Renal pelvis (tissue), 12 donors: ENCODE results near the gene CMBL. TPM values are rescaled to one million over a fixed set of nuclear protein-coding genes. Genes with fewer than 3 reads are reported as not detected.
"Not testable (repeated sequence)": the region's sequence is repeated elsewhere in the genome, so short reads cannot be mapped to it uniquely, and the experiment has no call there.

Source experiments
- DNase-seq: peaks from one replicate; pipeline ENCODE4 v3.0.0-alpha.2; 2013
- long read RNA-seq, 16 experiments: transcript quantifications; one replicate each; lab custom pipeline, GENCODE V29; 2026
- polyA plus RNA-seq, 3 donors: library from polyadenylated mRNA; unstranded; fragments of 120-200 nt; gene quantifications; one replicate each; pipeline ENCODE4 v1.2.1, GENCODE V29; 2013; ENCODE audit not compliant: insufficient read length in 3 of 3

The CMBL gene
- polyA plus RNA-seq: 10 to 100 TPM; 34.2 to 48.9 (median 44.3) TPM
- long read RNA-seq, donor 1, transcript CMBL-201 (6 exons, 2,335 nt): major isoform, 23 of 35 reads
- long read RNA-seq, donor 1, partial matches to known transcripts: 11 of 35 reads
- long read RNA-seq, donor 1, other reads (novel, unspliced or antisense): 0 of 35 reads
- long read RNA-seq, donor 2, transcript CMBL-201 (6 exons, 2,335 nt): major isoform, 14 of 34 reads
- long read RNA-seq, donor 2, partial matches to known transcripts: 20 of 34 reads
- long read RNA-seq, donor 2, other reads (novel, unspliced or antisense): 0 of 34 reads
- long read RNA-seq, donor 3, transcript CMBL-201 (6 exons, 2,335 nt): major isoform, 11 of 22 reads
- long read RNA-seq, donor 3, partial matches to known transcripts: 9 of 22 reads
- long read RNA-seq, donor 3, other reads (novel, unspliced or antisense): 0 of 22 reads
- long read RNA-seq, donor 4, transcript CMBL-201 (6 exons, 2,335 nt): major isoform, 13 of 32 reads
- long read RNA-seq, donor 4, partial matches to known transcripts: 13 of 32 reads
- long read RNA-seq, donor 4, other reads (novel, unspliced or antisense): 5 of 32 reads
- long read RNA-seq, donor 5, transcript CMBL-201 (6 exons, 2,335 nt): major isoform, 5 of 11 reads
- long read RNA-seq, donor 5, partial matches to known transcripts: 6 of 11 reads
- long read RNA-seq, donor 5, other reads (novel, unspliced or antisense): 0 of 11 reads
- long read RNA-seq, donor 6, transcript CMBL-201 (6 exons, 2,335 nt): major isoform, 14 of 49 reads
- long read RNA-seq, donor 6, partial matches to known transcripts: 34 of 49 reads
- long read RNA-seq, donor 6, other reads (novel, unspliced or antisense): 0 of 49 reads
- long read RNA-seq, donor 7, transcript CMBL-201 (6 exons, 2,335 nt): major isoform, 18 of 39 reads
- long read RNA-seq, donor 7, partial matches to known transcripts: 19 of 39 reads
- long read RNA-seq, donor 7, other reads (novel, unspliced or antisense): 0 of 39 reads
- long read RNA-seq, donor 8, transcript CMBL-201 (6 exons, 2,335 nt): major isoform, 8 of 20 reads
- long read RNA-seq, donor 8, partial matches to known transcripts: 12 of 20 reads
- long read RNA-seq, donor 8, other reads (novel, unspliced or antisense): 0 of 20 reads
- long read RNA-seq, donor 9, transcript CMBL-201 (6 exons, 2,335 nt): major isoform, 23 of 66 reads
- long read RNA-seq, donor 9, partial matches to known transcripts: 41 of 66 reads
- long read RNA-seq, donor 9, other reads (novel, unspliced or antisense): 0 of 66 reads
- long read RNA-seq, donor 10, transcript CMBL-201 (6 exons, 2,335 nt): major isoform, 8 of 23 reads
- long read RNA-seq, donor 10, partial matches to known transcripts: 14 of 23 reads
- long read RNA-seq, donor 10, other reads (novel, unspliced or antisense): 0 of 23 reads
- long read RNA-seq, donor 11, transcript CMBL-201 (6 exons, 2,335 nt): major isoform, 6 of 15 reads
- long read RNA-seq, donor 11, partial matches to known transcripts: 8 of 15 reads
- long read RNA-seq, donor 11, other reads (novel, unspliced or antisense): 0 of 15 reads
- long read RNA-seq, donor 12, transcript CMBL-201 (6 exons, 2,335 nt): major isoform, 28 of 56 reads
- long read RNA-seq, donor 12, partial matches to known transcripts: 25 of 56 reads
- long read RNA-seq, donor 12, other reads (novel, unspliced or antisense): 0 of 56 reads
- long read RNA-seq, donor 13, transcript CMBL-201 (6 exons, 2,335 nt): major isoform, 8 of 18 reads
- long read RNA-seq, donor 13, partial matches to known transcripts: 10 of 18 reads
- long read RNA-seq, donor 13, other reads (novel, unspliced or antisense): 0 of 18 reads
- long read RNA-seq, donor 14, transcript CMBL-201 (6 exons, 2,335 nt): major isoform, 19 of 50 reads
- long read RNA-seq, donor 14, partial matches to known transcripts: 30 of 50 reads
- long read RNA-seq, donor 14, other reads (novel, unspliced or antisense): 0 of 50 reads
- long read RNA-seq, donor 15, transcript CMBL-201 (6 exons, 2,335 nt): major isoform, 47 of 123 reads
- long read RNA-seq, donor 15, partial matches to known transcripts: 71 of 123 reads
- long read RNA-seq, donor 15, other reads (novel, unspliced or antisense): 0 of 123 reads
- long read RNA-seq, donor 16, transcript CMBL-201 (6 exons, 2,335 nt): major isoform, 10 of 38 reads
- long read RNA-seq, donor 16, partial matches to known transcripts: 27 of 38 reads
- long read RNA-seq, donor 16, other reads (novel, unspliced or antisense): 0 of 38 reads

DNA sequence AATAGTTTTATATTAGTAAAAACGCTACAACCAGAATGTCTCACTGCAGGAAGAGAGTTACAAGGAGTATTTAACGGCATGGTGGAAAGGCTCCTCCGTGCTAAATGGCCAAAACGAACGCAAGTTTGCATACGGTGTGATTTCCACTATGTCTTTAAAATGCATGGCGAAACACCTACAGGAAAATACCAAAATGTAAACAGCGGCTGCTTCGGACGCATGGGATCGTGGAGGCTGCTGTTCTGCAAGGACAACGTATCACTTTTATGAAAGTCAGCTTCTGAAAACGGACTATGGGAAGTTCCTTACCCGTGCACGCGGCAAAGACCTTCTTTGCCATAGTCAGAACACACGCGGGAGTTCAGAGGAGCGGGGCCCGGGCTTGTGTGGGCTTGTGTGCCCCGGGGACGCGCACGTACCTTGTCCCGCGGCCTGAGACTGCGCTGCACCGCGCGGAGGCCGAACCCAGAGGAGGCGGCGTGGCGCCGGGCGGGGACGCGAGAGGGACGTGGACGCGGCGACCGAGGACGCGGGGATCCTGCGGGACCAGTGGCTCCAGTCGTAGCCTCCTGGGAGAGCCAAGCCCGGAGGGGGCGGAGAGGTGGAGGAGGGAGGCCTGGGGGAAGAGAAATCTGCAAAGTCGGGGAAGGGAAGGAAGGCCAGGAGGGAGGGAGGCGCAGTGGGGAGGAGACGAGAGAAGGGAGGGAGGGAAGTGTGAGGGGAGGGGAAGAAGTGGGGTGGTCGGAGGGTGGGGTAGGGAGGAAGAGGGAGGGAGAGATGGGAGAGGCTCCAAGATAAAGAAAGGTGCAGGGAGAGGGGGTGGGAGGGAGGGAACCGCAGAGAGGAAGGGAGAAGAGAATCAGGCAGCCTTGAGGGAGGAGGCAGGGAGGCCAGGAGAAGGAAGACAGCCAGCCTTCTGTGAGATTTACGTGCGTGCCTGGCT is at the start of gene CMBL:
TSS of gene CMBL (minus strand) at position 697 of the 943 bp plus-strand sequence. CDS start 17,140 bp downstream, outside the sequence.
- DNase-seq: peak; percentile 54

- peak; percentile 35 for DNase-seq
Measured at GRCh38 chr5:10355071-10355889, 47.6 kb upstream of the CMBL start.

GRCh38 chr5:10354048-10354872 is 46.6 kb upstream of the CMBL start:
- DNase-seq: no peak

DNA sequence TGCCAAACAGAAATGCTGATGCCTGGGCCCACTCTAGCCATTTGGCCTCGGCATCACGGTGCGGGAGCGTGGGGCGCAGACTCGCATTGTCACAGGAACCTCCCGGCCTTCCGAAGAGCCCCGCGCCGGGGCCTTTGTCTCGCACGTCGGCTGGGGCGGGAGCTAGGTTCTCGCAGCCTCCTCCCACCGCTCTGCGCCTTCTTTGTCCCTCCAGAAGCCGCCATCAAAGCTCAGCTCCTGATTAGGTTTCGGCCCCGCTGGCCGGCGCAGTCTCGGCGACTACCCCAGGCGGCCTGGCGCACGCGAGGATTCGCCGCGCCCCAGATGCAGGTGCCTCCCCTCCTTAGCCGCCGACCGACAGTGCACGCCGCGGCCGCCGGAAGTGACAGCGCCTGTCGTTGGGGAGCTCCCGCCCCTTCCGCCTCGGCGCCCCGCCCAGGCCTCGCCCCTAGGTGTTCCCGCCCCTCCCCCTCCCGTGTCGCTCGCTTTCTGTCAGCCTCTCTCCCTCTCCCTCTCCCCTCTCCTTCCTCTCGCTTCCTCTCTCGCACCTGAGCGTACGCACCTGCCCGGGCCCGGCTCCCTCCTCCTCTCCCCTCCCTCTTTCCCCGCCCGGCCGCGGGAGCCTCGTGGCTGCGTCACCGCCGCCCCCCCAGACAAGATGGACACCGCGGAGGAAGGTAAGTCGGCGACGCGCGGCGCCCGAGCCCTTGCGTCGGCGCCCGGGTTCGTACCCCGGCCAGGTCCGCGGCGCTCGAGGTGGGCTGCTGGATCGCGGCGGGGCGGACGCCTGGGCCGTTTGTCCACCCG is 45.7 kb upstream of the CMBL start, which contains the start of gene MARCHF6:
TSS of gene MARCHF6 (plus strand) at position 455 of the 807 bp plus-strand sequence. CDS start at position 659, 204 bp downstream.
- DNase-seq: peak; percentile 92

- no peak for DNase-seq
Measured at GRCh38 chr5:10352430-10353240, 44.9 kb upstream of the CMBL start.

DNA sequence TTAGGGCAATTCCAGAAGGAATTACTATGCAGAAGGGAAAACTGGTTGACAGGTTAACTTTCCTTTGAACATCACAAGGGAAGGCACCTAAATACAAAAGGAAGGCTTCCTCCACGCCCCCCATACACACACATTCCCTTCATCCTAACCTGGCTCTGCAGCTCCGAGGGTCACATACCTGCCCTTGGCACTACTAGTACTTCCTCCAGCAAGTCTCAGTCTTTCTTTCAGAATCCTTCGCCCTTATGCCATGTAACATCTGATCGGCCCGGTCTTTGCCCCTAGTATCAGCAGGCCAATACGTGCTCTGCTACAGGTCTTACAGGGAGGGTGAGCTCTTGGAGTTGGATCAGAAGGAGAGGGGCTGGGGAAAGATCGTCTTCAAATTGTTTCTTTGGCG is 44.2 kb upstream of the CMBL start:
- no peak for DNase-seq

- no peak for DNase-seq
Measured at GRCh38 chr5:10351199-10351905, 43.6 kb upstream of the CMBL start.

DNA sequence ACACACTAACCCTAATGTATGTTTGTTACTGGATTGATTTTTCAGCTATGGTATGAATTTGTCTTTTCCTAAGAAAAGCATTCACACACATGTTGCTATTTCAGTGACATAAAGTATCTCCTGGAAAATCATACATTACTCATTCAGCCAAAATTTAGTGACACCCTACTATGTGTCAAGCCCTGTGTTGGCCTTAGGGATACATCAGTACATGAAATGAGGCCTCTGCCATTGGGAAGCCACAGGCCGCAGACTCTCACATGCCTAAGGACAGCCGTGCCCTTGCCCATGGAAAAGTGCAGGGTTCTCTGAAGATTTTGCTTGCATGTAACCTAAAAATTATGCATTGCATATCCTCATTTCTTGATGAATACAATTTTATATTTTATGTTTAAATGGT is 40.6 kb upstream of the CMBL start:
- no peak for DNase-seq

DNA sequence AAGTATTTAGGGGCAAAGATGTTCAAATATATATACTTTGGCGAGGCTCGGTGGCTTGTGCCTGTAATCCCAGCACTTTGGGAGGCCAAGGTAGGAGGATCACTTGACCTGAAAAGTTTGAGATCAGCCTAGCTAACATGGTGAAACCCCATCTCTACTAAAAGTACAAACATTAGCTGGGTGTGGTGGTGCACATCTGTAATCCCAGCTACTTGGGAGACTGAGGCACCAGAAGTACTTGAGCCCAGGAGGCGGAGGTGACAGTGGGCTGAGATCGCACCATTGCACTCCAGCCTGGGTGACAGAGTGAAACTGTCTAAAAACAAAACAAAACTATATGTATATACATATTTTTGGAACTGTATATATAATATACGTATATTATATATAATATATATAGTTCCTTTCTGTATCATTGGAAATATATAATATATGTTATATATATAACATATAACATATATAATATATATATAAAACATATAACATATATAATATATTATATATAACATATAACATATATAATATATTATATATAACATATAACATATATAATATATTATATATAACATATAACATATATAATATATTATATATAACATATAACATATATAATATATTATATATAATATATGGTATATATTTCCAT is 36.9 kb upstream of the CMBL start:
- not testable (repeated sequence) for DNase-seq

GRCh38 chr5:10343486-10343885 is 35.8 kb upstream of the CMBL start:
- no peak for DNase-seq

GRCh38 chr5:10339958-10340357 is 32.3 kb upstream of the CMBL start:
- DNase-seq: no peak

DNA sequence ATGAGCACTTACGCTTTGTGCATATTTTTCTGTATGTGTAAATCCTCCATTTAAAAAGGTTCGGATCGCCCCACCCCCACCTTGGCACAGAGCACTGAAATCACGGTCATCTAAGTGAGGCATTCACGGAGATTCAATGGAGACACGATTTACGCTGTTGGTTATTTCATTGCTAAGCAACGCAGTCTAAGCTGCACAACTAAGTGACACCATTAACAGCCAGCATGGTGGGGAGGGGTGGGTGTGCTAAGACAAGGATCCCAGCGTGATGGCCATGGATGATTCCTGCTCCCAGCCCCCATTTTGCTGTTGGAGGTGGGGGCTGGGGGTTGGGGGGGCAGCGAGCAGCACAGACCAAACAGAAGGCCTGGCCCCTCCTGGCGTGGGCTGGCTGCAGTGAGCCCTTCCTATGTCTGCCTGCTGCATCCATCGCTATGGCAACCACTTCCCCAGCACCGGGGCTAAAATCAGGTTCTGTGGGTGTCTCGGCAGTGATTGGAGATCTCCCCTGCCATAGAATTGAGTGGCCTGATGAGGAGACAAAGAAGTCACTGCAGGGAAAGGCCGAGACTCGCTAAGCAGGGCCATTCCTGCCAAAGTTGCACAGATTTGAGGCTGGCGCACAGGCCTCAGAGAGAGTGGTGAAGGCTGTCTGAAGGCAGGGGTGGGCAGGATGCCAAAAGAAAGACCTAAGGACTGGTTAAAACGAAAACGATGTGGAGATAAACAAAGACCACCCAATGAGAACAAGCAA is 31.5 kb upstream of the CMBL start:
- DNase-seq: no peak

DNA sequence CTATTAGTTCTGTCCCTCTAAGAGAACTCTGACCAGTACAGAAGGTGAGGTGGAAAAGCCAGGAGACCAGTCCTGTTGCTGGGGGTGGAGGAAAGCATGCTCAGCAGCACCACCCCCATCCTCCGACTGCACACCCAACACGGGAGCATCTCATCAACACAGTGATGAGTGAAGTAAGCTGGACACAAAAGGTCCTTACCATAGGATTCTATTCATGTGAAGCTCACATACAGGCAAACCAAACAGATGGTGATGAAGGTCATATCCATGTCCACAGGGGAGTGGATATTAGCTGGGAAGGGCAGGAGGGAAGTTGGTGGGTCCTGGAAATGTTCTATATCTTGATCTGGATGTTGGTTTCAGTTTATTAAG is 31.0 kb upstream of the CMBL start:
- no peak for DNase-seq
